ENCODE measurements around the gene PACRG.

GRCh38 chr6:163344411-163344810 lies 616.6 kb downstream of the PACRG start:
- TF ChIP-seq ISL1 (CRISPR knock-in tag; IDR thresholded peaks at IDR 0.05) (no peak), ZNF70 (CRISPR knock-in tag; IDR thresholded peaks at IDR 0.05) (no peak), CSRNP3 (CRISPR knock-in tag; IDR thresholded peaks at IDR 0.05) (no peak)
